Adipocyte (in vitro differentiated cells): ENCODE data around the gene ARHGAP45.
A peak's percentile ranks its signal among the peaks of the same experiment; 100 is the strongest.

ENCODE experiments used
- DNase-seq: peaks from one replicate; pipeline ENCODE4 v3.0.0-alpha.2; 2015; ENCODE audit warnings: low read depth
- H3K27me3 ChIP-seq: replicated peaks from 2 replicates; pipeline ENCODE4 v1.7.0; 2013; ENCODE audit warnings: mild to moderate bottlenecking, low read length, moderate library complexity; ENCODE audit not compliant: control insufficient read depth, insufficient read depth
- H3K36me3 ChIP-seq: 2 replicates; pipeline ENCODE4 v1.7.0; 2013; ENCODE audit warnings: low read length, mild to moderate bottlenecking, moderate library complexity; ENCODE audit not compliant: control insufficient read depth, insufficient read depth, severe bottlenecking
- H3K4me1 ChIP-seq: 2 replicates; pipeline ENCODE4 v1.7.0; 2013; ENCODE audit warnings: mild to moderate bottlenecking, low read length, moderate library complexity; ENCODE audit not compliant: control insufficient read depth, insufficient read depth
- H3K4me3 ChIP-seq: 2 replicates; pipeline ENCODE4 v1.7.0; 2013; ENCODE audit warnings: mild to moderate bottlenecking, low read length, moderate library complexity
- H3K9ac ChIP-seq: 2 replicates; pipeline ENCODE4 v1.7.0; 2013; ENCODE audit warnings: mild to moderate bottlenecking, low read length, moderate library complexity
- H3K9me3 ChIP-seq: 2 replicates; pipeline ENCODE4 v1.7.0; 2013; ENCODE audit warnings: mild to moderate bottlenecking, low read length, moderate library complexity; ENCODE audit not compliant: control insufficient read depth

Gene ARHGAP45

GRCh38 chr19:1050989-1051788 is 15.8 kb upstream of the ARHGAP45 start:
- DNase-seq = no peak
- no peaks in the 10 kb centered on the region for H3K4me1 ChIP-seq
- H3K4me3 ChIP-seq = no peak overlapping the region
- H3K9ac ChIP-seq = no peak overlapping the region
- H3K9me3 ChIP-seq = peaks cover 5% of the 10 kb centered on the region
- peaks cover 5% of the 10 kb centered on the region for H3K36me3 ChIP-seq
- no peaks in the 10 kb centered on the region for H3K27me3 ChIP-seq

- no peak for DNase-seq
- H3K9ac ChIP-seq = no peak overlapping the region
- no peak overlapping the region for H3K4me3 ChIP-seq
- H3K4me1 ChIP-seq = no peaks in the 10 kb centered on the region
- peaks cover 8% of the 10 kb centered on the region for H3K36me3 ChIP-seq
- H3K27me3 ChIP-seq = no peaks in the 10 kb centered on the region
- H3K9me3 ChIP-seq = peaks cover 11% of the 10 kb centered on the region
Measured at GRCh38 chr19:1051791-1052190, 15.2 kb upstream of the ARHGAP45 start.

GRCh38 chr19:1052349-1052975 is 14.5 kb upstream of the ARHGAP45 start:
- DNase-seq = no peak
- H3K9me3 ChIP-seq = peaks cover 18% of the 10 kb centered on the region
- H3K27me3 ChIP-seq = no peaks in the 10 kb centered on the region
- H3K9ac ChIP-seq = no peak overlapping the region
- no peak overlapping the region for H3K4me3 ChIP-seq
- H3K36me3 ChIP-seq = peaks cover 9% of the 10 kb centered on the region
- H3K4me1 ChIP-seq = no peaks in the 10 kb centered on the region

- no peaks in the 10 kb centered on the region for H3K27me3 ChIP-seq
- no peaks in the 10 kb centered on the region for H3K4me1 ChIP-seq
- H3K9ac ChIP-seq = no peak overlapping the region
- H3K36me3 ChIP-seq = peaks cover 12% of the 10 kb centered on the region
- DNase-seq = no peak
- peaks cover 27% of the 10 kb centered on the region for H3K9me3 ChIP-seq
- no peak overlapping the region for H3K4me3 ChIP-seq
Measured at GRCh38 chr19:1053176-1054101, 13.5 kb upstream of the ARHGAP45 start.

- Histone ChIP-seq H3K36me3 (peaks cover 17% of the 10 kb centered on the region), H3K27me3 (no peaks in the 10 kb centered on the region), H3K9me3 (peaks cover 33% of the 10 kb centered on the region), H3K4me1 (no peaks in the 10 kb centered on the region), H3K4me3 (no peak overlapping the region), H3K9ac (no peak overlapping the region)
- no peak for DNase-seq
Measured at GRCh38 chr19:1054102-1055027, 12.6 kb upstream of the ARHGAP45 start.

GRCh38 chr19:1055028-1055425 is 11.9 kb upstream of the ARHGAP45 start:
- Histone ChIP-seq H3K27me3 (no peaks in the 10 kb centered on the region), H3K9ac (no peak overlapping the region), H3K36me3 (peaks cover 17% of the 10 kb centered on the region), H3K9me3 (peaks cover 33% of the 10 kb centered on the region), H3K4me1 (no peaks in the 10 kb centered on the region), H3K4me3 (no peak overlapping the region)
- no peak for DNase-seq

GRCh38 chr19:1055886-1056620 is 10.9 kb upstream of the ARHGAP45 start:
- Histone ChIP-seq H3K9me3 (peaks cover 33% of the 10 kb centered on the region), H3K4me1 (no peaks in the 10 kb centered on the region), H3K9ac (no peak overlapping the region), H3K4me3 (no peak overlapping the region), H3K36me3 (peaks cover 17% of the 10 kb centered on the region), H3K27me3 (no peaks in the 10 kb centered on the region)
- no peak for DNase-seq

GRCh38 chr19:1057176-1057855 is 9.7 kb upstream of the ARHGAP45 start:
- no peaks in the 10 kb centered on the region for H3K4me1 ChIP-seq
- peaks cover 33% of the 10 kb centered on the region for H3K9me3 ChIP-seq
- peak; percentile 78 for DNase-seq
- no peak overlapping the region for H3K4me3 ChIP-seq
- no peaks in the 10 kb centered on the region for H3K27me3 ChIP-seq
- H3K36me3 ChIP-seq = peaks cover 17% of the 10 kb centered on the region
- H3K9ac ChIP-seq = no peak overlapping the region

- Histone ChIP-seq H3K4me3 (no peak overlapping the region), H3K27me3 (no peaks in the 10 kb centered on the region), H3K9ac (no peak overlapping the region), H3K36me3 (peaks cover 17% of the 10 kb centered on the region), H3K4me1 (no peaks in the 10 kb centered on the region), H3K9me3 (peaks cover 33% of the 10 kb centered on the region)
- DNase-seq = no peak
Measured at GRCh38 chr19:1058112-1058511, 8.9 kb upstream of the ARHGAP45 start.
